SK-N-SH (cell line): ENCODE results near the gene CDH24. TPM values are rescaled to one million over a fixed set of nuclear protein-coding genes. Genes with fewer than 3 reads are reported as not detected.

Experiments used
- CTCF ChIA-PET: fragments of 300-600, 350-600 bp; formaldehyde crosslinking; extraction: SDS; loops from one replicate; lab custom pipeline; 2021; lab: Yijun Ruan, JAX
- POLR2A ChIA-PET: fragments of 350-600 bp; sonication (Branson Sonifier 250); formaldehyde crosslinking; extraction: SDS; loops from one replicate; lab custom pipeline; 2020; ENCODE audit warnings: antibody characterized with exemption, inconsistent platforms; lab: Yijun Ruan, JAX
- DNase-seq: peaks from one replicate; pipeline ENCODE4 v3.0.0; 2012
- H2AFZ ChIP-seq: fragments of 200-600 bp; sonication (generic); 2 replicates; pipeline ENCODE4 v1.8.1; 2016; ENCODE audit warnings: antibody characterized with exemption, mild to moderate bottlenecking, low read depth
- H3F3A ChIP-seq: fragments of 200-600 bp; sonication (generic); replicated peaks from 2 replicates; pipeline ENCODE3; 2016; ENCODE audit warnings: antibody characterized with exemption, mild to moderate bottlenecking; ENCODE audit not compliant: insufficient read depth
- H3K27ac ChIP-seq, 2 experiments: fragments of 200-500 bp in 1 of 2; fragments of 200-600 bp in 1 of 2; sonication (Bioruptor generic) in 1 of 2; sonication (generic), shearing (Covaris generic) in 1 of 2; 2 replicates each; pipeline versions ENCODE4 v1.5.1 to v1.6.1; 2014 to 2016; ENCODE audit warnings: low read depth in 2 of 2, inconsistent platforms in 1 of 2, low read length in 1 of 2, mild to moderate bottlenecking in 1 of 2, mixed read lengths in 1 of 2
- H3K27me3 ChIP-seq: fragments of 200-600 bp; sonication (generic), shearing (Covaris generic); 2 replicates; pipeline ENCODE4 v1.6.1; 2016; ENCODE audit warnings: mixed run types; ENCODE audit not compliant: insufficient read depth
- H3K36me3 ChIP-seq, 2 experiments: fragments of 200-500 bp in 1 of 2; fragments of 200-600 bp in 1 of 2; sonication (Bioruptor generic) in 1 of 2; sonication (generic) in 1 of 2; replicated peaks in 1 of 2; 2 replicates each; pipeline versions ENCODE3 to v1.5.1; 2014 to 2016; ENCODE audit warnings: low read length in 1 of 2, mild to moderate bottlenecking in 1 of 2; ENCODE audit not compliant: insufficient read depth in 2 of 2, control insufficient read depth in 1 of 2
- H3K4me1 ChIP-seq, 2 experiments: fragments of 200-500 bp in 1 of 2; fragments of 200-600 bp in 1 of 2; sonication (Bioruptor generic) in 1 of 2; sonication (generic), shearing (Covaris generic) in 1 of 2; 2 replicates each; pipeline versions ENCODE4 v1.5.1 to v1.6.1; 2014 to 2016; ENCODE audit warnings: low read depth in 1 of 2, low read length in 1 of 2, mixed run types in 1 of 2; ENCODE audit not compliant: insufficient read depth in 2 of 2, control insufficient read depth in 1 of 2
- H3K4me2 ChIP-seq: fragments of 200-600 bp; sonication (generic), shearing (Covaris generic); 2 replicates; pipeline ENCODE4 v1.6.1; 2017; ENCODE audit warnings: mixed run types
- H3K4me3 ChIP-seq, 2 experiments: fragments of 200-500 bp in 1 of 2; fragments of 200-600 bp in 1 of 2; sonication (Bioruptor generic) in 1 of 2; sonication (generic), shearing (Covaris generic) in 1 of 2; 2 replicates each; pipeline versions ENCODE4 v1.5.1 to v1.8.1; 2014 to 2016; ENCODE audit warnings: low read depth in 2 of 2, inconsistent platforms in 1 of 2, low read length in 1 of 2, mild to moderate bottlenecking in 1 of 2, mixed read lengths in 1 of 2, moderate library complexity in 1 of 2
- H3K79me2 ChIP-seq: fragments of 200-600 bp; sonication (generic); 2 replicates; pipeline ENCODE4 v1.8.1; 2017; ENCODE audit warnings: mild to moderate bottlenecking; ENCODE audit not compliant: insufficient read depth
- H3K9ac ChIP-seq: fragments of 200-600 bp; sonication (generic); 2 replicates; pipeline ENCODE4 v1.6.1; 2017; ENCODE audit warnings: mixed run types
- H3K9me2 ChIP-seq: fragments of 200-600 bp; sonication (generic); 2 replicates; pipeline ENCODE4 v1.6.1; 2017; ENCODE audit warnings: mixed run types
- H3K9me3 ChIP-seq: fragments of 200-600 bp; sonication (generic); 2 replicates; pipeline ENCODE4 v1.6.1; 2017; ENCODE audit warnings: mixed run types, mild to moderate bottlenecking, moderate library complexity
- H4K20me1 ChIP-seq: fragments of 200-600 bp; sonication (generic); 2 replicates; pipeline ENCODE4 v1.6.1; 2017; ENCODE audit warnings: mild to moderate bottlenecking, mixed run types; ENCODE audit not compliant: insufficient read depth
- CHD2 ChIP-seq: fragments of 150-350 bp; IDR thresholded peaks from 2 replicates; pipeline ENCODE4 v1.6.1; 2018; ENCODE audit warnings: low read length; ENCODE audit not compliant: partially characterized antibody
- ELF1 ChIP-seq: IDR thresholded peaks from 2 replicates; pipeline ENCODE4 v1.4.0; 2012
- EZH2phosphoT487 ChIP-seq: fragments of 200-600 bp; sonication (generic); IDR thresholded peaks from 2 replicates; pipeline ENCODE4 v1.6.1; 2017; ENCODE audit warnings: low read depth, mixed run types, mild to moderate bottlenecking, antibody characterized with exemption, moderate library complexity, borderline replicate concordance
- FOXJ3 ChIP-seq: sonication (generic); formaldehyde crosslinking; IDR thresholded peaks from 2 replicates; pipeline ENCODE4 v1.5.1; 2020; ENCODE audit warnings: mild to moderate bottlenecking, missing genetic modification reagents
- FOXM1 ChIP-seq: IDR thresholded peaks from 2 replicates; pipeline ENCODE4 v1.4.0; 2012; ENCODE audit warnings: low read depth, mild to moderate bottlenecking
- GATA2 ChIP-seq: sonication (generic); formaldehyde crosslinking; IDR thresholded peaks from 2 replicates; pipeline ENCODE4 v1.5.0; 2020; ENCODE audit warnings: mild to moderate bottlenecking, missing genetic modification reagents
- MEF2A ChIP-seq: IDR thresholded peaks from 2 replicates; pipeline ENCODE4 v1.4.0; 2012; ENCODE audit warnings: low read depth, borderline replicate concordance
- MXI1 ChIP-seq: IDR thresholded peaks from 2 replicates; pipeline ENCODE4 v1.6.1; 2012; ENCODE audit warnings: mild to moderate bottlenecking, low read depth, low read length, improper control_type of control experiment
- NFIC ChIP-seq: IDR thresholded peaks from 2 replicates; pipeline ENCODE4 v1.4.0; 2012; ENCODE audit warnings: borderline replicate concordance
- POLR2AphosphoS5 ChIP-seq: IDR thresholded peaks from 2 replicates; pipeline ENCODE4 v1.6.1; 2012; ENCODE audit warnings: low read depth, low read length
- RAD21 ChIP-seq: IDR thresholded peaks from 2 replicates; pipeline ENCODE4 v1.6.1; 2012; ENCODE audit warnings: mild to moderate bottlenecking, low read length
- RCOR1 ChIP-seq: fragments of 150-350 bp; IDR thresholded peaks from 2 replicates; pipeline ENCODE4 v1.6.1; 2017; ENCODE audit warnings: antibody characterized with exemption, low read length
- SIN3A ChIP-seq: IDR thresholded peaks from 2 replicates; pipeline ENCODE4 v1.6.1; 2012; ENCODE audit warnings: low read depth, mild to moderate bottlenecking, low read length, moderate library complexity, borderline replicate concordance
- TAF1 ChIP-seq: IDR thresholded peaks from 2 replicates; pipeline ENCODE4 v1.6.1; 2012; ENCODE audit warnings: low read depth, mild to moderate bottlenecking, low read length, moderate library complexity, borderline replicate concordance
- TCF12 ChIP-seq: IDR thresholded peaks from 2 replicates; pipeline ENCODE4 v1.4.0; 2012
- YY1 ChIP-seq: IDR thresholded peaks from 2 replicates; pipeline ENCODE4 v1.4.0; 2012; ENCODE audit warnings: low read depth, mild to moderate bottlenecking
- WGBS: methylation state at CpG from one replicate; pipeline ENCODE4 v1.1.6; 2017; ENCODE audit warnings: low lambda C conversion rate; 5-methylcytosine and 5-hydroxymethylcytosine counted together
- polyA plus RNA-seq, 3 experiments: library from polyadenylated mRNA; depleted of rRNA; stranded (reverse); fragments of >200 nt; gene quantifications; 2 replicates each; pipeline ENCODE4 v1.2.3, GENCODE V29; 2012
- TF ChIP-seq, protein P1 (sequence below): IDR thresholded peaks from 2 replicates; pipeline ENCODE4 v1.4.0; 2012; ENCODE audit warnings: low read depth, borderline replicate concordance
- TF ChIP-seq, protein P2 (sequence below): IDR thresholded peaks from 2 replicates; pipeline ENCODE4 v1.4.0; 2012; ENCODE audit warnings: low read depth
- TF ChIP-seq, protein P3 (sequence below): IDR thresholded peaks from 2 replicates; pipeline ENCODE4; 2012
- TF ChIP-seq, protein P4 (sequence below): IDR thresholded peaks from 2 replicates; pipeline ENCODE4 v1.6.1; 2012; ENCODE audit warnings: mild to moderate bottlenecking, low read depth, low read length, moderate library complexity
- TF ChIP-seq, protein P5 (sequence below): fragments of 200-600 bp; sonication (generic); IDR thresholded peaks from 2 replicates; pipeline ENCODE4 v1.6.1; 2017; ENCODE audit warnings: antibody characterized with exemption, mild to moderate bottlenecking, moderate library complexity
- TF ChIP-seq, protein P6 (sequence below): fragments of 150-350 bp; IDR thresholded peaks from 2 replicates; pipeline ENCODE4 v1.6.1; 2017; ENCODE audit warnings: antibody characterized with exemption, low read length, low read depth, borderline replicate concordance

The CDH24 gene
- polyA plus RNA-seq, 1 of the 3 experiments (the other 2 are of a cell fraction) = 30.8 TPM

DNA sequence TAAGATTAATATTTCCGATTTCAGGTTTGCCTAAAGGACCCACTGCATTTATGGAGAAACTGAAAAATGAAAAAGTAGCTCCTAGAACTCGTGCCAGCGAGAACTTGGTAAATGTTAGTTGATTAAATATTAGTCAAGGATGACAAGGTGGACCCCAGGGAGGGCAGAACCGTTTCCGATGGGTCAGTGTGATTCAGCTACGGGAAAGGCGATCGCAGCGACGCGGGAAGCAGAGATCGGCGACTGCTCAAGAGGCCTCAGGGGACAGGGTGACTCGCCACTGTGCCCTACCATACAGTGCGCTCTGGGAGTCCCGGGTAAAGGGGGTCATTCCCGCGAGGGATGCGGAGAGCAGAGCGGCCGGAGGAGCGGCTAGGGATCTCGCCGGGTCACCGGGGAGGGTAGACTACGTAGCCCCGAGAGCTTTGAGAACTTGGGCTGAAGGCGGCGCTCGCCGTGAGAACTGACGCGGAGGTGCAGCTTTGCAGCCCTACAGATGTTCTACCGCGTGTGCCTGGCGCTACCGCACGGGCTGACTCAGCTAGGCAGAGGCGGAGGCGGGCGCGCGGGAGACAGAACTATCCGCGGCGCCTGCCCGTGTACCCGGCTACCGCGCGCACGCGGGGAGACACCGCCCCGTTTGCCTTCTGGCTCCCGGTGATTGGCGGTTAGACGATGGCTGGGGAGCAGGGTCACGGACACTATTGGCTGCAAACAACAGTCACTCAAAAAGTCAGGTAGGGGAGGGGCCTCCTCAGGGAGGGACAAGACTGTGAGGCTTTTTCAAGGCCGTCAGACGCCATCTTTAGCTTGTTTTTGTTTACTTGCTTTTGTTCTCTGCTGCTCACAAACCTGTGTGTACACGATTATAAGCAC lies 50.5 kb downstream of the CDH24 start:
- under 1% methylated on average over 26 of the region's 62 CpGs for WGBS
- H3F3A ChIP-seq = peaks cover 31% of the 10 kb centered on the region
- POLR2A ChIA-PET = interaction anchor here (0.7 to 2.6 kb wide), 22 partner anchors 9 to 1235 kb away, joined by 3 to 33 read pairs (median 4); partner anchors contain the start of genes ABHD4, ACIN1, CDH24 and HAUS4
- TF ChIP-seq EZH2phosphoT487 (no peak), TAF1 (peak; percentile 36; the same call in 1 of the 2 replicates), YY1 (peak; percentile 84; the same call in 1 of the 2 replicates), MXI1 (peak; percentile 77; the same call in 1 of the 2 replicates), GATA2 (CRISPR knock-in tag) (no peak), CHD2 (peak; percentile 74), RCOR1 (peak; percentile 5; the same call in 1 of the 2 replicates), POLR2AphosphoS5 (peak; percentile 85), SIN3A (no peak), ELF1 (no peak), FOXM1 (no peak), TCF12 (no peak), RAD21 (no peak), NFIC (no peak), FOXJ3 (CRISPR knock-in tag) (no peak), MEF2A (no peak)
- TF ChIP-seq, protein P1, sequence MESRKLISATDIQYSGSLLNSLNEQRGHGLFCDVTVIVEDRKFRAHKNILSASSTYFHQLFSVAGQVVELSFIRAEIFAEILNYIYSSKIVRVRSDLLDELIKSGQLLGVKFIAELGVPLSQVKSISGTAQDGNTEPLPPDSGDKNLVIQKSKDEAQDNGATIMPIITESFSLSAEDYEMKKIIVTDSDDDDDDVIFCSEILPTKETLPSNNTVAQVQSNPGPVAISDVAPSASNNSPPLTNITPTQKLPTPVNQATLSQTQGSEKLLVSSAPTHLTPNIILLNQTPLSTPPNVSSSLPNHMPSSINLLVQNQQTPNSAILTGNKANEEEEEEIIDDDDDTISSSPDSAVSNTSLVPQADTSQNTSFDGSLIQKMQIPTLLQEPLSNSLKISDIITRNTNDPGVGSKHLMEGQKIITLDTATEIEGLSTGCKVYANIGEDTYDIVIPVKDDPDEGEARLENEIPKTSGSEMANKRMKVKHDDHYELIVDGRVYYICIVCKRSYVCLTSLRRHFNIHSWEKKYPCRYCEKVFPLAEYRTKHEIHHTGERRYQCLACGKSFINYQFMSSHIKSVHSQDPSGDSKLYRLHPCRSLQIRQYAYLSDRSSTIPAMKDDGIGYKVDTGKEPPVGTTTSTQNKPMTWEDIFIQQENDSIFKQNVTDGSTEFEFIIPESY = 0 out of 2 replicates have a peak, but pooled peaks have one; percentile 31
- TF ChIP-seq, protein P2, sequence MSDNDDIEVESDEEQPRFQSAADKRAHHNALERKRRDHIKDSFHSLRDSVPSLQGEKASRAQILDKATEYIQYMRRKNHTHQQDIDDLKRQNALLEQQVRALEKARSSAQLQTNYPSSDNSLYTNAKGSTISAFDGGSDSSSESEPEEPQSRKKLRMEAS = peak; percentile 89
- TF ChIP-seq, protein P3, sequence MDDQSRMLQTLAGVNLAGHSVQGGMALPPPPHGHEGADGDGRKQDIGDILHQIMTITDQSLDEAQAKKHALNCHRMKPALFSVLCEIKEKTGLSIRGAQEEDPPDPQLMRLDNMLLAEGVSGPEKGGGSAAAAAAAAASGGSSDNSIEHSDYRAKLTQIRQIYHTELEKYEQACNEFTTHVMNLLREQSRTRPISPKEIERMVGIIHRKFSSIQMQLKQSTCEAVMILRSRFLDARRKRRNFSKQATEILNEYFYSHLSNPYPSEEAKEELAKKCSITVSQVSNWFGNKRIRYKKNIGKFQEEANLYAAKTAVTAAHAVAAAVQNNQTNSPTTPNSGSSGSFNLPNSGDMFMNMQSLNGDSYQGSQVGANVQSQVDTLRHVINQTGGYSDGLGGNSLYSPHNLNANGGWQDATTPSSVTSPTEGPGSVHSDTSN = peak; percentile 98
- TF ChIP-seq, protein P4, sequence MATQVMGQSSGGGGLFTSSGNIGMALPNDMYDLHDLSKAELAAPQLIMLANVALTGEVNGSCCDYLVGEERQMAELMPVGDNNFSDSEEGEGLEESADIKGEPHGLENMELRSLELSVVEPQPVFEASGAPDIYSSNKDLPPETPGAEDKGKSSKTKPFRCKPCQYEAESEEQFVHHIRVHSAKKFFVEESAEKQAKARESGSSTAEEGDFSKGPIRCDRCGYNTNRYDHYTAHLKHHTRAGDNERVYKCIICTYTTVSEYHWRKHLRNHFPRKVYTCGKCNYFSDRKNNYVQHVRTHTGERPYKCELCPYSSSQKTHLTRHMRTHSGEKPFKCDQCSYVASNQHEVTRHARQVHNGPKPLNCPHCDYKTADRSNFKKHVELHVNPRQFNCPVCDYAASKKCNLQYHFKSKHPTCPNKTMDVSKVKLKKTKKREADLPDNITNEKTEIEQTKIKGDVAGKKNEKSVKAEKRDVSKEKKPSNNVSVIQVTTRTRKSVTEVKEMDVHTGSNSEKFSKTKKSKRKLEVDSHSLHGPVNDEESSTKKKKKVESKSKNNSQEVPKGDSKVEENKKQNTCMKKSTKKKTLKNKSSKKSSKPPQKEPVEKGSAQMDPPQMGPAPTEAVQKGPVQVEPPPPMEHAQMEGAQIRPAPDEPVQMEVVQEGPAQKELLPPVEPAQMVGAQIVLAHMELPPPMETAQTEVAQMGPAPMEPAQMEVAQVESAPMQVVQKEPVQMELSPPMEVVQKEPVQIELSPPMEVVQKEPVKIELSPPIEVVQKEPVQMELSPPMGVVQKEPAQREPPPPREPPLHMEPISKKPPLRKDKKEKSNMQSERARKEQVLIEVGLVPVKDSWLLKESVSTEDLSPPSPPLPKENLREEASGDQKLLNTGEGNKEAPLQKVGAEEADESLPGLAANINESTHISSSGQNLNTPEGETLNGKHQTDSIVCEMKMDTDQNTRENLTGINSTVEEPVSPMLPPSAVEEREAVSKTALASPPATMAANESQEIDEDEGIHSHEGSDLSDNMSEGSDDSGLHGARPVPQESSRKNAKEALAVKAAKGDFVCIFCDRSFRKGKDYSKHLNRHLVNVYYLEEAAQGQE = no peak
- TF ChIP-seq, protein P5, sequence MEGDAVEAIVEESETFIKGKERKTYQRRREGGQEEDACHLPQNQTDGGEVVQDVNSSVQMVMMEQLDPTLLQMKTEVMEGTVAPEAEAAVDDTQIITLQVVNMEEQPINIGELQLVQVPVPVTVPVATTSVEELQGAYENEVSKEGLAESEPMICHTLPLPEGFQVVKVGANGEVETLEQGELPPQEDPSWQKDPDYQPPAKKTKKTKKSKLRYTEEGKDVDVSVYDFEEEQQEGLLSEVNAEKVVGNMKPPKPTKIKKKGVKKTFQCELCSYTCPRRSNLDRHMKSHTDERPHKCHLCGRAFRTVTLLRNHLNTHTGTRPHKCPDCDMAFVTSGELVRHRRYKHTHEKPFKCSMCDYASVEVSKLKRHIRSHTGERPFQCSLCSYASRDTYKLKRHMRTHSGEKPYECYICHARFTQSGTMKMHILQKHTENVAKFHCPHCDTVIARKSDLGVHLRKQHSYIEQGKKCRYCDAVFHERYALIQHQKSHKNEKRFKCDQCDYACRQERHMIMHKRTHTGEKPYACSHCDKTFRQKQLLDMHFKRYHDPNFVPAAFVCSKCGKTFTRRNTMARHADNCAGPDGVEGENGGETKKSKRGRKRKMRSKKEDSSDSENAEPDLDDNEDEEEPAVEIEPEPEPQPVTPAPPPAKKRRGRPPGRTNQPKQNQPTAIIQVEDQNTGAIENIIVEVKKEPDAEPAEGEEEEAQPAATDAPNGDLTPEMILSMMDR = peak; percentile 32
- TF ChIP-seq, protein P6, sequence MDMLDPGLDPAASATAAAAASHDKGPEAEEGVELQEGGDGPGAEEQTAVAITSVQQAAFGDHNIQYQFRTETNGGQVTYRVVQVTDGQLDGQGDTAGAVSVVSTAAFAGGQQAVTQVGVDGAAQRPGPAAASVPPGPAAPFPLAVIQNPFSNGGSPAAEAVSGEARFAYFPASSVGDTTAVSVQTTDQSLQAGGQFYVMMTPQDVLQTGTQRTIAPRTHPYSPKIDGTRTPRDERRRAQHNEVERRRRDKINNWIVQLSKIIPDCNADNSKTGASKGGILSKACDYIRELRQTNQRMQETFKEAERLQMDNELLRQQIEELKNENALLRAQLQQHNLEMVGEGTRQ = no peak

More for the DNA sequence above, 50.5 kb downstream of the CDH24 start:
- no peaks in the 10 kb centered on the region for H3K27me3 ChIP-seq
- peak; percentile 97 for DNase-seq
- H3K4me1 ChIP-seq = peaks cover 10 to 18% of the 10 kb centered on the region in 2 experiments
- peak overlapping the region; percentile 99 for H2AFZ ChIP-seq
- 0 out of 2 replicates have a peak, but pooled peaks cover 3% of the 10 kb centered on the region for H3K79me2 ChIP-seq
- no peaks in the 10 kb centered on the region for H3K36me3 ChIP-seq
- H4K20me1 ChIP-seq = no peaks in the 10 kb centered on the region
- CTCF ChIA-PET = interaction anchor here (0.6 to 4.1 kb wide), 25 partner anchors 9 to 134 kb away, joined by 3 to 61 read pairs (median 5); partner anchors contain the start of genes AJUBA, CDH24, PRMT5 and PSMB5
- no peaks in the 10 kb centered on the region for H3K9me2 ChIP-seq
- peak overlapping the region; percentile 89 for H3K4me2 ChIP-seq
- peak overlapping the region; percentile 74 for H3K9ac ChIP-seq
- H3K9me3 ChIP-seq = no peaks in the 10 kb centered on the region
- H3K27ac ChIP-seq = peak overlapping the region; percentile 81 to 98
- H3K4me3 ChIP-seq = peak overlapping the region; percentile 67 to 68
